ENCODE data around the gene CD109. TPM values are rescaled to one million over a fixed set of nuclear protein-coding genes. Genes with fewer than 3 reads are reported as not detected.

The CD109 gene
- total and polyA plus RNA-seq, 2 of the 8 experiments (the other 6 are each of a cell fraction or from before 2014, with no cell fraction given): 1.4 to 5.3 TPM

- peak; percentile 63; the same call in 1 of the 2 replicates for TF ChIP-seq E2F6 (IDR thresholded peaks at IDR 0.05)
- no peak for TF ChIP-seq SAP30 (IDR thresholded peaks at IDR 0.05; ENCODE audit: insufficient read depth, insufficient replicate concordance, low read length)
- no peak for TF ChIP-seq SP1 (IDR thresholded peaks at IDR 0.05; ENCODE audit: low read depth, low read length)
- TF ChIP-seq SRF (IDR thresholded peaks at IDR 0.05; ENCODE audit: low read depth, low read length): no peak
- TF ChIP-seq ASH2L (IDR thresholded peaks at IDR 0.05; ENCODE audit: low read length): peak; percentile 77
- TF ChIP-seq RBBP5 (IDR thresholded peaks at IDR 0.05; ENCODE audit: borderline replicate concordance, low read depth, low read length): peak; percentile 50; the same call in 1 of the 2 replicates
- peak; percentile 33; the same call in 1 of the 2 replicates for TF ChIP-seq POLR2AphosphoS5 (IDR thresholded peaks at IDR 0.05; ENCODE audit: low read depth, low read length)
- TF ChIP-seq MAX (IDR thresholded peaks at IDR 0.05): peak; percentile 29
- no peak for TF ChIP-seq RAD21 (IDR thresholded peaks at IDR 0.05 in 1 of 2, conservative IDR thresholded peaks at IDR 0.05 in 1 of 2; ENCODE audit: low read depth in 2 of 2, low read length in 2 of 2)
- TF ChIP-seq POLR2A (IDR thresholded peaks at IDR 0.05; ENCODE audit: control extremely low read depth in 1 of 2, low read depth in 2 of 2, low read length in 2 of 2): peak in 1 of 2 experiments; percentile 63; a peak in 2 of 3 replicates
- TF ChIP-seq CEBPB (IDR thresholded peaks at IDR 0.05; ENCODE audit: low read depth, low read length): no peak
- TF ChIP-seq SP4 (IDR thresholded peaks at IDR 0.05; ENCODE audit: low read length): no peak
- peak; percentile 43; the same call in 1 of the 2 replicates for TF ChIP-seq BACH1 (IDR thresholded peaks at IDR 0.05; ENCODE audit: low read length)
- TF ChIP-seq YY1 (IDR thresholded peaks at IDR 0.05; ENCODE audit: low read depth, low read length): peak; percentile 73
- TF ChIP-seq BRCA1 (IDR thresholded peaks at IDR 0.05; ENCODE audit: low read depth, low read length): no peak
- TF ChIP-seq GTF2F1 (IDR thresholded peaks at IDR 0.05; ENCODE audit: borderline replicate concordance, low read depth, low read length): no peak
- TF ChIP-seq ATF2 (IDR thresholded peaks at IDR 0.05; ENCODE audit: low read length): no peak
These were observed at the start of gene CD109 (continued) for GRCh38 chr6:73695619-73696421.

Measured in H1 (cell line).